ENCODE measurements around the gene CHD2.
"Not testable (repeated sequence)": the region's sequence is repeated elsewhere in the genome, so short reads cannot be mapped to it uniquely, and the experiment has no call there.

CHD2 gene

DNA sequence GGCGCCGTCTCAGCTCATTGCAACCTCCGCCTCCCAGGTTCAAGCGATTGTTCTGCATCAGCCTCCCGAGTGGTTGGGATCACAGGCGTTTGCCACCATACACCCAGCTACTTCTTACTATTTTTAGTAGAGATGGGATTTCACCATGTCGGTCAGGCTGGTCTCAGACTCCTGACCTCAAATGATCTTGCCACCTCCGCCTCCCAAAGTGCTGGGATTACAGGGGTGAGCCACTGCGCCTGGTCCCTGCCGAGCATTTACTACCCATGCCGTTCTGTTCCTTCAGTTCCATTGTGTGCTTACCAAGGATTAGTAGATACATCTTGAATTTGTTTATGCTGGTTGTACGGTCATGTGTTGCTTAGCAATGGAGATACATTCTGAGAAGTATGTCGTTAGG lies 10.3 kb downstream of the CHD2 start:
- no peak overlapping the region for H3K4me3 ChIP-seq (ENCODE audit: control insufficient read depth, low read depth, low read length)
- TF ChIP-seq, protein P1, sequence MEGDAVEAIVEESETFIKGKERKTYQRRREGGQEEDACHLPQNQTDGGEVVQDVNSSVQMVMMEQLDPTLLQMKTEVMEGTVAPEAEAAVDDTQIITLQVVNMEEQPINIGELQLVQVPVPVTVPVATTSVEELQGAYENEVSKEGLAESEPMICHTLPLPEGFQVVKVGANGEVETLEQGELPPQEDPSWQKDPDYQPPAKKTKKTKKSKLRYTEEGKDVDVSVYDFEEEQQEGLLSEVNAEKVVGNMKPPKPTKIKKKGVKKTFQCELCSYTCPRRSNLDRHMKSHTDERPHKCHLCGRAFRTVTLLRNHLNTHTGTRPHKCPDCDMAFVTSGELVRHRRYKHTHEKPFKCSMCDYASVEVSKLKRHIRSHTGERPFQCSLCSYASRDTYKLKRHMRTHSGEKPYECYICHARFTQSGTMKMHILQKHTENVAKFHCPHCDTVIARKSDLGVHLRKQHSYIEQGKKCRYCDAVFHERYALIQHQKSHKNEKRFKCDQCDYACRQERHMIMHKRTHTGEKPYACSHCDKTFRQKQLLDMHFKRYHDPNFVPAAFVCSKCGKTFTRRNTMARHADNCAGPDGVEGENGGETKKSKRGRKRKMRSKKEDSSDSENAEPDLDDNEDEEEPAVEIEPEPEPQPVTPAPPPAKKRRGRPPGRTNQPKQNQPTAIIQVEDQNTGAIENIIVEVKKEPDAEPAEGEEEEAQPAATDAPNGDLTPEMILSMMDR (IDR thresholded peaks at IDR 0.05; ENCODE audit: control insufficient read depth, insufficient read depth, low read depth, low read length, missing control alignments), result no peak
- DNase-seq (ENCODE audit: low read depth), result no peak

DNA sequence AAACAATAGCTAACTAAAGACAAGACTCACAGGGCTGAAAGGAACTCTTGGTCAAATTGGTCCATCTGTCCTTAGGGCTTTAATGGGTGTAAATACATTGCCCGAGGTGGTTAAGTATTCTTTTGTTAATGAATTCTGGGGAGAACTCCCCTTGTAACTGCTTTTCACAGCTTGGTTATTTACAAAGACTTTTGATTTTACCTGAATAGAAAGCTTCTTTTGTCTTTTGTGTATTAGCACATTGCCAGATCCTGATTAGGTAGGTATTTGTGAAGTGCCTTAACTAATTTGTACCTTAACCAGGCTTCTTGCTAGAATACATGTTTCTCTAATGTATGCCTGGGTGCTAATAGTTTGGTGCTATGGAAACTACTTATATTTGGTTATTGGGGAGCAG lies 14.0 kb downstream of the CHD2 start:
- DNase-seq (ENCODE audit: low read depth), result no peak
- TF ChIP-seq, protein P1 (IDR thresholded peaks at IDR 0.05; ENCODE audit: control insufficient read depth, insufficient read depth, low read depth, low read length, missing control alignments), result no peak
- H3K4me3 ChIP-seq (ENCODE audit: control insufficient read depth, low read depth, low read length), result no peak overlapping the region

DNA sequence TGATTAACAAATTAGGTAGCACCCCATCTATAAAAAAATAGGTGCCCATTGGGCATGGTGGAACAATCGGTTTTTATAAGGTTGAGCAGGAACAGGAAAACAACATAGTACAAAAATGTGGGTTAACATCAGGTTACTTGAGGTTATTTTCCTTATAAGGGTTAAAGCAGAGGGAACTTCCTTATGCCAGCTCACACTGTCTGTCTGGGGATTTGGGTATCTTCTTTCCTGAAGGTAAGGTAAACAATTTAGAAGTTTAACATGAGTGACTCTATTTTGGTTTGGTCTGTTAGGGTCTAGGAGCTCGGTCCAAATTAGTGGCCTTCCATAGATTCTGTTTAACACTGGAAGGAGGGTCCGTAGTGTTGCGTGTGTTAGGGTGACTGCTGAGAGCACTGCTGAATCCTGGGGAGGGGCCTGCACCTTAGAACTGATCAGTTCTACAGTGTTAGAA lies 14.7 kb downstream of the CHD2 start:
- no peak overlapping the region for H3K4me3 ChIP-seq (ENCODE audit: control insufficient read depth, low read depth, low read length)
- TF ChIP-seq, protein P1 (IDR thresholded peaks at IDR 0.05; ENCODE audit: control insufficient read depth, insufficient read depth, low read depth, low read length, missing control alignments), result no peak
- DNase-seq (ENCODE audit: low read depth), result no peak

DNA sequence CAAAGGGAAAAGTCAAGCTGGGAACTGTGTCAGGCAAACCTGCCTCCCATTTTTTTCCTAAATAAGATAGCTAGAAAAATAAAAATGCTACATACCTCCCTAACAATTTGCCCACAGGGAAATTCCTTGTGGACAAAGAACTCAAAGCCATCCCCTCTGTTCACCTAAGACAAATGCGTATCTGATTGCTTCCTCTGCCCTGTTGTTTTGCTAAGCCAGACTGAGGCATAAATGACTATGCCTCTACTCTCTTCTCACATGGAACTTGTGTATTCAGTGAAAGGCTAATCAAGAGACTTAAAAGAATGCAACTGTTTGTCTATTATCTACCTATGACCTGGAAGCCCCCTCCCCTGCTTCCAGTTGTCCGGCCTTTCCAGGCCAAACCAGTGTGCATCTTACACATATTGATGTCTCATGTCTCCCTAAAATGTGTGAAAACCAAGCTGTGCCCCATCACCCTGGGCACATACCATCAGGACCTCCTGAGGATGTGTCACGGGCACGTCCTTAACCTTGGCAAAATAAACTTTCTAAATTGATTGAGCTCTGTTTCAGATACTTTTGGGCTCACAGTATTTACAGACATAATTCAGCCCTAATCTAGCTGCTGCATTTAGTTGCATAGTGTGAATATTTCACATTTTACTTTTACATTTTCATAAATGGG lies 15.8 kb downstream of the CHD2 start:
- no peak overlapping the region for H3K4me3 ChIP-seq (ENCODE audit: control insufficient read depth, low read depth, low read length)
- no peak for DNase-seq (ENCODE audit: low read depth)
- TF ChIP-seq, protein P1 (IDR thresholded peaks at IDR 0.05; ENCODE audit: control insufficient read depth, insufficient read depth, low read depth, low read length, missing control alignments), result no peak

DNA sequence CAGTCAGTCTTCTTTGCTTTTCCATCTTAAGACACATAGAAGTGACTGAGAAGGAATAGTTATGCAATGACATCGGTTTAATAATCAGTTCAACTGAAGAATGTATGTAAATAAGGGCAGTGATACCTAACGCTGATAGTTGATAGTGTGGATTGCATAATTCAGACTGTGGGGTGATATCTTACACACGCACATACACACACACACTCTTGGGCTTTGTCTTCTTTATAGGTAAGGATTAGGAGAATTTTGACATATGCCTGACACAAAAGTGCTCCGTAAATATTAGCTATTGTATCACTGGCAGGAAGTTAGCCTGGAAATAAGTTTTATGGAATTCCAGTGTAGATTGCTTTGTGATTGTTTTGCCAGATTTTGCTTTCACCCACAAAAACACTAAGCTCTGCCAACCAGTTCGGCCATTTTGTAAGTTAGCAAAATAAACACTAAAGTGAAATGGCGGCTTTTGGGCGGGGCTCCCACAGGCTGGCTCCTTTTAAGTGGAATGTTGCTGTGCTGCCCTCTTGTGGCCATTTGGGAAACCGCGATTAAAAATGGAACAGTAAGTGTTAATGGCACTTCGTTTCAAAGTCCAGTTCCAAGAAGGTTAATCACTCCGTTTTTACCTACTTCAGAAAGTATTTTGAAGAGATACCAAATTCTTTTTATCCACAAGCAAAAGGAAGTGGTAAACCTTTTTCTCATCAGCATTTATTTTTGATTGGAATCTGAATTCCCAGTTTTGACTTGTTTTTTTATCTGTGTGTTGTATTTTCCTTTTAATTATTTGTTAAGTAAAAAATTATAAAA lies 17.7 kb downstream of the CHD2 start:
- H3K4me3 ChIP-seq (ENCODE audit: control insufficient read depth, low read depth, low read length), result no peak overlapping the region
- TF ChIP-seq, protein P1 (IDR thresholded peaks at IDR 0.05; ENCODE audit: control insufficient read depth, insufficient read depth, low read depth, low read length, missing control alignments), result peak; percentile 79
- DNase-seq (ENCODE audit: low read depth), result peak; percentile 73

DNA sequence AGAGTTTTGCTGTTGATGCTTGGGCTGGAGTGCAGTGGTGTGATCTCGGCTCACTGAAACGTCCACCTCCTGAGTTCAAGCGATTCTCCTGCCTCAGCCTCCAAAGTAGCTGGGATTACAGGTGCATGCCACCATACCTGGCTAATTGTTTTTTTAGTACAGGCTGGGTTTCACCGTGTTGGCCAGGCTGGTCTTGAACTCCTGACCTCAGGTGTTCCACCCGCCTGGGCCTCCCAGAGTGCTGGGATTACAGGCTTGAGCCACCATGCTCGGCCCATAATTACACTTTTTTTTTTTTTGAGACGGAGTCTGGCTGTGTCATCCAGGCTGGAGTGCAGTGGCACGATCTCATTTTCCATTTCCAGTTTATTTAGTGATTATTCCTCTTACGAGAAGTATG lies 18.8 kb downstream of the CHD2 start:
- H3K4me3 ChIP-seq (ENCODE audit: control insufficient read depth, low read depth, low read length); DNase-seq (ENCODE audit: low read depth): not testable (repeated sequence)

DNA sequence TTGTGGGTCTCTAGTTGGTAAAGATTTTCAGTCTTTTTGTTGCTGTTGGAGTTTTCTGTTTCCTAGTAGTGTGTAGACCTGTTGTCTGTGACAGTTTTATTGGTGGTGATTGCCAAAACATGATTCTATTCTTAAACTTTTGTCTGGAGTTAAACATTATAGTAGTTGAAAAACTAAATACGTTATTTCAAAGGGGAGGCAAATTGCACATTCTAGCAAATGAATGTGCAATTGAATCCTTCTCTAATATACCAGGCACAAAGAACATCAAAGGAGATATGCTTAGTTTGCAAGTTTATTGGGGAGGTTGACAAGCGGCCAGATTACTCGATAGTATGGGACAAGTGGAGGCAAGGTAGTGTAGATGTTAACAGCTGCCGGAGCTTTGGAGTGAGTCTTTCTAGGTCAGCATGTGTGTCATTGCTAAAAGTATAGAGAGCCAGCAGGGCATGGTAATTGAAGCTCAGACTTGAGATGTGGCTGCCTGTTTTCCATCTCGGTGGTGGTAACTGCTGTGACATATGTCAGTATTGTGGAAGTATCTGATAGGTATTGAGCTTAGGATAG lies 20.6 kb downstream of the CHD2 start:
- H3K4me3 ChIP-seq (ENCODE audit: control insufficient read depth, low read depth, low read length), result no peak overlapping the region
- TF ChIP-seq, protein P1 (IDR thresholded peaks at IDR 0.05; ENCODE audit: control insufficient read depth, insufficient read depth, low read depth, low read length, missing control alignments), result no peak
- no peak for DNase-seq (ENCODE audit: low read depth)
